NT2/D1 (cell line): ENCODE measurements around the gene CYP19A1.

ENCODE experiments used
- DNase-seq: peaks from one replicate; pipeline ENCODE4 v3.0.0-alpha.2; 2011; ENCODE audit warnings: low read depth, low spot score
- H3K27me3 ChIP-seq: 2 replicates; pipeline ENCODE4 v1.6.0; 2011; ENCODE audit warnings: mild to moderate bottlenecking; ENCODE audit not compliant: insufficient read length, insufficient read depth
- H3K36me3 ChIP-seq: 2 replicates; pipeline ENCODE4 v1.6.1; 2011; ENCODE audit warnings: mild to moderate bottlenecking, low read length, mixed read lengths; ENCODE audit not compliant: insufficient read depth, insufficient read length
- H3K4me1 ChIP-seq: 2 replicates; pipeline ENCODE4 v1.5.1; 2011; ENCODE audit not compliant: insufficient read depth, insufficient read length
- H3K4me3 ChIP-seq: 2 replicates; pipeline ENCODE4 v1.5.1; 2011; ENCODE audit warnings: low read depth; ENCODE audit not compliant: insufficient read length
- H3K9ac ChIP-seq: 2 replicates; pipeline ENCODE4 v1.6.0; 2011; ENCODE audit warnings: low read depth; ENCODE audit not compliant: insufficient read length
- H3K9me3 ChIP-seq: 2 replicates; pipeline ENCODE4 v1.5.1; 2011; ENCODE audit warnings: mild to moderate bottlenecking, low read length; ENCODE audit not compliant: insufficient read depth
- SUZ12 ChIP-seq: IDR thresholded peaks from 2 replicates; pipeline ENCODE4 v1.6.1; 2011; ENCODE audit not compliant: insufficient read length, insufficient read depth; ENCODE audit errors: extremely low read depth
- YY1 ChIP-seq: IDR thresholded peaks from 2 replicates; pipeline ENCODE4 v1.6.1; 2011; ENCODE audit not compliant: insufficient read length, insufficient read depth
- ZNF274 ChIP-seq: IDR thresholded peaks from 2 replicates; pipeline ENCODE4 v1.6.1; 2011; ENCODE audit warnings: mild to moderate bottlenecking, low read depth, low read length

The CYP19A1 gene

GRCh38 chr15:51359981-51360380 lies 21.6 kb upstream of the CYP19A1 start:
- no peak for DNase-seq
- Histone ChIP-seq H3K4me3 (no peak overlapping the region), H3K9ac (no peak overlapping the region), H3K4me1 (no peaks in the 10 kb centered on the region), H3K36me3 (no peaks in the 10 kb centered on the region), H3K27me3 (no peaks in the 10 kb centered on the region), H3K9me3 (no peaks in the 10 kb centered on the region)
- no peak for TF ChIP-seq ZNF274
- no peak for TF ChIP-seq YY1
- TF ChIP-seq SUZ12, result no peak

GRCh38 chr15:51356983-51357382 lies 18.6 kb upstream of the CYP19A1 start:
- H3K36me3 ChIP-seq, result no peaks in the 10 kb centered on the region
- H3K4me1 ChIP-seq, result no peaks in the 10 kb centered on the region
- TF ChIP-seq YY1 (no peak), SUZ12 (no peak), ZNF274 (no peak)
- H3K27me3 ChIP-seq, result no peaks in the 10 kb centered on the region
- no peak overlapping the region for H3K9ac ChIP-seq
- H3K9me3 ChIP-seq, result no peaks in the 10 kb centered on the region
- DNase-seq, result no peak
- no peak overlapping the region for H3K4me3 ChIP-seq

- Histone ChIP-seq H3K4me1 (no peaks in the 10 kb centered on the region), H3K36me3 (no peaks in the 10 kb centered on the region), H3K9me3 (no peaks in the 10 kb centered on the region), H3K9ac (no peak overlapping the region), H3K4me3 (no peak overlapping the region), H3K27me3 (no peaks in the 10 kb centered on the region)
- DNase-seq, result no peak
- TF ChIP-seq SUZ12 (no peak), ZNF274 (no peak), YY1 (no peak)
These were observed 17.8 kb upstream of the CYP19A1 start for GRCh38 chr15:51356147-51356546.

- H3K4me3 ChIP-seq, result no peak overlapping the region
- TF ChIP-seq SUZ12, result no peak
- no peak for TF ChIP-seq YY1
- no peak for TF ChIP-seq ZNF274
- no peak for DNase-seq
- H3K9ac ChIP-seq, result no peak overlapping the region
- H3K9me3 ChIP-seq, result no peaks in the 10 kb centered on the region
- no peaks in the 10 kb centered on the region for H3K36me3 ChIP-seq
- no peaks in the 10 kb centered on the region for H3K27me3 ChIP-seq
- H3K4me1 ChIP-seq, result no peaks in the 10 kb centered on the region
These were observed 16.7 kb upstream of the CYP19A1 start for GRCh38 chr15:51355096-51355495.

- Histone ChIP-seq H3K9me3 (no peaks in the 10 kb centered on the region), H3K36me3 (no peaks in the 10 kb centered on the region), H3K4me3 (no peak overlapping the region), H3K9ac (no peak overlapping the region), H3K4me1 (no peaks in the 10 kb centered on the region), H3K27me3 (no peaks in the 10 kb centered on the region)
- DNase-seq, result no peak
- TF ChIP-seq YY1, result no peak
- TF ChIP-seq SUZ12, result no peak
- TF ChIP-seq ZNF274, result no peak
These were observed 15.6 kb upstream of the CYP19A1 start for GRCh38 chr15:51353976-51354375.

GRCh38 chr15:51350723-51351122 lies 12.3 kb upstream of the CYP19A1 start:
- Histone ChIP-seq H3K9me3 (no peaks in the 10 kb centered on the region), H3K4me3 (no peak overlapping the region), H3K36me3 (no peaks in the 10 kb centered on the region), H3K4me1 (no peaks in the 10 kb centered on the region), H3K27me3 (no peaks in the 10 kb centered on the region), H3K9ac (no peak overlapping the region)
- TF ChIP-seq YY1 (no peak), SUZ12 (no peak), ZNF274 (no peak)
- DNase-seq, result no peak

- H3K36me3 ChIP-seq, result no peaks in the 10 kb centered on the region
- H3K27me3 ChIP-seq, result peaks cover 9% of the 10 kb centered on the region
- H3K9ac ChIP-seq, result no peak overlapping the region
- no peak overlapping the region for H3K4me3 ChIP-seq
- no peaks in the 10 kb centered on the region for H3K4me1 ChIP-seq
- no peak for DNase-seq
- TF ChIP-seq YY1 (no peak), SUZ12 (no peak), ZNF274 (no peak)
- H3K9me3 ChIP-seq, result no peaks in the 10 kb centered on the region
These were observed 10.9 kb upstream of the CYP19A1 start for GRCh38 chr15:51349156-51349844.
